MCF 10A (cell line): ENCODE measurements around the gene PEAK1. TPM values are rescaled to one million over a fixed set of nuclear protein-coding genes. Genes with fewer than 3 reads are reported as not detected.

Experiments used
- BruUV-seq: library from RNA; stranded (reverse); fragments of 400-500 nt; replicated peaks from 2 replicates; lab custom pipeline; 2021; lab: Mats Ljungman, UMichigan
- CTCF ChIA-PET: fragments of 300-600 bp; sonication (Branson Sonifier 250); formaldehyde crosslinking; extraction: SDS; loops from one replicate; lab custom pipeline; 2021; ENCODE audit warnings: antibody characterized with exemption, inconsistent platforms; lab: Yijun Ruan, JAX
- POLR2A ChIA-PET: fragments of 300-600, 350-650 bp; sonication (Branson Sonifier 250); formaldehyde crosslinking; extraction: SDS; loops from one replicate; lab custom pipeline; 2020; ENCODE audit warnings: antibody characterized with exemption, inconsistent platforms; lab: Yijun Ruan, JAX
- DNase-seq: peaks from one replicate; pipeline ENCODE4 v3.0.0-alpha.2; 2018; ENCODE audit not compliant: unreplicated experiment
- H3K27ac Mint-ChIP-seq: one replicate; pipeline ENCODE4 v1.8.0; 2022; ENCODE audit warnings: mild to moderate bottlenecking, low read depth, mixed read lengths; ENCODE audit not compliant: unreplicated experiment
- H3K27me3 Mint-ChIP-seq: one replicate; pipeline ENCODE4 v1.8.0; 2022; ENCODE audit warnings: mixed read lengths; ENCODE audit not compliant: insufficient read depth, unreplicated experiment
- H3K36me3 Mint-ChIP-seq: one replicate; pipeline ENCODE4 v1.8.0; 2022; ENCODE audit warnings: mild to moderate bottlenecking, moderate library complexity, mixed read lengths; ENCODE audit not compliant: insufficient read depth, unreplicated experiment
- H3K4me1 Mint-ChIP-seq: one replicate; pipeline ENCODE4 v1.8.0; 2022; ENCODE audit warnings: mixed read lengths; ENCODE audit not compliant: insufficient read depth, unreplicated experiment
- H3K4me3 Mint-ChIP-seq: one replicate; pipeline ENCODE4 v1.8.0; 2022; ENCODE audit warnings: mild to moderate bottlenecking, moderate library complexity, mixed read lengths; ENCODE audit not compliant: unreplicated experiment
- H3K9me3 Mint-ChIP-seq: one replicate; pipeline ENCODE4 v1.8.0; 2022; ENCODE audit warnings: mixed read lengths; ENCODE audit not compliant: unreplicated experiment
- intact Hi-C: fragments of 100-400 bp; cut with micrococcal nuclease; formaldehyde crosslinking; loops from 2 replicates; pipeline ENCODE4 v1.14.1; 2022
- total RNA-seq: library from RNA; stranded (reverse); gene quantifications from 2 replicates; pipeline ENCODE4 v1.2.3, GENCODE V29; 2022
- TF ChIP-seq, protein P1 (sequence below): fragments of 200-600 bp; IDR thresholded peaks from one replicate; pipeline ENCODE4 v1.8.0; 2022; ENCODE audit warnings: antibody characterized with exemption, mild to moderate bottlenecking; ENCODE audit not compliant: unreplicated experiment

The PEAK1 gene
- total RNA-seq, 1 experiment from 2014 or later = 20.0 TPM

DNA sequence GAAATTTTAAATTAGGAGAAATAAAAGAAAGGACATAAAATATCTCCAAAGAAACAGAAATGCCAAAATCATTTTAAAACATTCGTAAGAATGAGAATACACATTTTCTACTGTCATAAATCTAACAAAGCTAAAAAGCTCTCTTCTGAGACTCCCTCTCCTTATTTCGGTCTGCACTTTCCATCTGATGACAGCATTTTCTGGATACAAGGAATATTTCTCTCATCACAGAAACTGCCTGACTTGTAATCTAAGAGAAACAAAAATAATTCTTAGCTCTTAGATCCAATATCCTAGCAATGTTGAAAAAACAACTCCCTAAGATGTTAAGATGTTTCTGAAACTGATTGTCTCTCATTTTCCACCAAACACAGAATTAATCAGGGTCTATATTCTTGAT, 93.5 kb downstream of the PEAK1 start:
- H3K27me3 Mint-ChIP-seq = no peaks in the 10 kb centered on the region
- no peaks in the 10 kb centered on the region for H3K36me3 Mint-ChIP-seq
- BruUV-seq = no TSS peak
- ChIA-PET CTCF (no interaction called here), POLR2A (interaction anchor here (1.1 kb wide), 1 partner anchor 118 kb away, joined by 4 read pairs; no protein-coding TSS in a partner anchor)
- intact Hi-C loops = no loop called here
- H3K9me3 Mint-ChIP-seq = no peaks in the 10 kb centered on the region
- DNase-seq = no peak
- no peak overlapping the region for H3K27ac Mint-ChIP-seq
- TF ChIP-seq, protein P1, sequence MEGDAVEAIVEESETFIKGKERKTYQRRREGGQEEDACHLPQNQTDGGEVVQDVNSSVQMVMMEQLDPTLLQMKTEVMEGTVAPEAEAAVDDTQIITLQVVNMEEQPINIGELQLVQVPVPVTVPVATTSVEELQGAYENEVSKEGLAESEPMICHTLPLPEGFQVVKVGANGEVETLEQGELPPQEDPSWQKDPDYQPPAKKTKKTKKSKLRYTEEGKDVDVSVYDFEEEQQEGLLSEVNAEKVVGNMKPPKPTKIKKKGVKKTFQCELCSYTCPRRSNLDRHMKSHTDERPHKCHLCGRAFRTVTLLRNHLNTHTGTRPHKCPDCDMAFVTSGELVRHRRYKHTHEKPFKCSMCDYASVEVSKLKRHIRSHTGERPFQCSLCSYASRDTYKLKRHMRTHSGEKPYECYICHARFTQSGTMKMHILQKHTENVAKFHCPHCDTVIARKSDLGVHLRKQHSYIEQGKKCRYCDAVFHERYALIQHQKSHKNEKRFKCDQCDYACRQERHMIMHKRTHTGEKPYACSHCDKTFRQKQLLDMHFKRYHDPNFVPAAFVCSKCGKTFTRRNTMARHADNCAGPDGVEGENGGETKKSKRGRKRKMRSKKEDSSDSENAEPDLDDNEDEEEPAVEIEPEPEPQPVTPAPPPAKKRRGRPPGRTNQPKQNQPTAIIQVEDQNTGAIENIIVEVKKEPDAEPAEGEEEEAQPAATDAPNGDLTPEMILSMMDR = no peak
- no peaks in the 10 kb centered on the region for H3K4me1 Mint-ChIP-seq
- no peak overlapping the region for H3K4me3 Mint-ChIP-seq

DNA sequence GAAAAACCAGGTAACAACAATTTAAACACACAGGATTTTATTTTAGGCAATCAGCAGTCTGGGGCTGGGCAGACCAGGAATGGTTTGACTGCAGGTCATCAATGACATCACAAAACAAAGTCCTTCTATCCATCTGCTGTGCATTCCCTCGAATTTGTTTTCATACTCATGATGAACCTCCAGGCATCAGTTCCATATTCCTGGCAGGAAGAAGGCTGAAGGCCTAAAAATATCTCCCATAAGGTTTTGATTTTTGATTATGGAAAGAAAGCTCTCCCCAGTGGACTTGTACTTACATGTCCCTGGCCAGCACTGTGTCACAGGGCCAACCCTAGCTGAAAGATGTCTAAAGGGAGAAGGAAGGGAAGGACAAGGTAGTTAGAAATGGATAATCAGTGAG, 107.4 kb downstream of the PEAK1 start:
- POLR2A ChIA-PET = interaction anchor here (0.6 to 0.9 kb wide), 2 partner anchors 110 to 220 kb away, joined by 4 to 5 read pairs; no protein-coding TSS in a partner anchor
- peaks cover 12% of the 10 kb centered on the region for H3K4me1 Mint-ChIP-seq
- H3K9me3 Mint-ChIP-seq = no peaks in the 10 kb centered on the region
- DNase-seq = peak; percentile 8
- TF ChIP-seq, protein P1 = no peak
- H3K27me3 Mint-ChIP-seq = no peaks in the 10 kb centered on the region
- no peaks in the 10 kb centered on the region for H3K36me3 Mint-ChIP-seq
- CTCF ChIA-PET = no interaction called here
- no TSS peak for BruUV-seq
- no peak overlapping the region for H3K4me3 Mint-ChIP-seq
- peak overlapping the region; percentile 49 for H3K27ac Mint-ChIP-seq
- intact Hi-C loops = no loop called here

DNA sequence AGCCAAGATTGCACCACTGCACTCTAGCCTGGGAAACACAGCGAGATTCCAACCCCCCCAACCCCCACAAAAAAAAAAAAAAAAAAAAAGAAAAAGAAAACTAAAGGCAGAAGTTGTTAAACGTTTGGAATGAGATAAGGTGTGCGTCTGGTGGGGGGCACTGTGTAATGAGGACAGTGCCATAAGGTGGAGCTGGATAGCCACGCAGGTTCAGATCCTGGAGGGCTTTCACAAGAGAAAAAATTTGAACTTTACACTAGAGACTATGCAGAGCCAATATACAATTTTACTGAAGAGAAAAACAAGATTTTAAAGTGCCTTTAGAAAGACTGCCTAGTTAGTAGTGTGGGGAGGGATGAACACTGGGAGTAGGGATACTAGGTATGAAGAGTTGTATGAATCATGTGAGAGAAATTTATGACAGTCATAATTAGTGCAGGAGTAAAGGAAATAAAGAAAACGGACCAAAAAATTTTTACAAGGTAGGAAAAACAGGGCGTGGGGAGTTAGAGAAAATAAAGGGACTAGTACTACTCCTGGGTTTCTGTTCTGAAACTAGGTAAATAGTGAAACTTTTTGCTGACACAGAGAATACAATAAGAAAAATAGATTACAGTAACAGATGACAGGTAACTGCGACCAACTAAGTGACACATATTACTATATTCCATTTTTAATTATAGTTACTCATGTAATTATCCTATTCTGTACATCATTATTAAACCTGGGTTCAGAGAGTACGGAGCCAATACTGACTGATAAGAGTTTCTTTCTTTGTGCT, 108.1 kb downstream of the PEAK1 start:
- POLR2A ChIA-PET = interaction anchor here (0.6 to 0.9 kb wide), 2 partner anchors 111 to 220 kb away, joined by 4 to 5 read pairs; no protein-coding TSS in a partner anchor
- intact Hi-C loops = no loop called here
- no TSS peak for BruUV-seq

DNA sequence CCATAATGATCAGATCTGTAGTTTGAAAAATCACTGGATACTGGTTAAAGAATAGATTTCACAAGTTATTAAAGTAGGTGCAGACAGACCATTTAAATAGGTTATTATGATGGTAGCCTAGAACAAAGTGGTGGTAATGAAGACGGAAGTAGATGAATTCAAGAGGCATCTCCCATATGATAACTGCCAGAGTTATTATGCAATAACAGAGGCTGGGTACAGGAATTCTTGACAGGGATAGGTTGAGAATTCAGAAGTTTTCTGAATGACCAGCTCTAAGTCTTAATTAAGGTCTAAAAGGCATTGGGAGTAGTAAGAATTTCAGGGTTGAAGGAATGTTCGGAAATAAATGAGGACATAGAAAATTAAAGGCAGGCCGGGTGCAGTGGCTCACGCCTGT, 108.9 kb downstream of the PEAK1 start:
- H3K27me3 Mint-ChIP-seq = no peaks in the 10 kb centered on the region
- H3K36me3 Mint-ChIP-seq = no peaks in the 10 kb centered on the region
- no peak for DNase-seq
- no peaks in the 10 kb centered on the region for H3K9me3 Mint-ChIP-seq
- BruUV-seq = no TSS peak
- TF ChIP-seq, protein P1 = no peak
- no peak overlapping the region for H3K4me3 Mint-ChIP-seq
- H3K27ac Mint-ChIP-seq = no peak overlapping the region
- POLR2A ChIA-PET = no interaction called here
- CTCF ChIA-PET = no interaction called here
- peaks cover 12% of the 10 kb centered on the region for H3K4me1 Mint-ChIP-seq
- intact Hi-C loops = no loop called here

More for the DNA sequence above, 108.1 kb downstream of the PEAK1 start:
- Mint-ChIP-seq H3K4me3 (no peak overlapping the region), H3K36me3 (no peaks in the 10 kb centered on the region), H3K9me3 (no peaks in the 10 kb centered on the region), H3K27ac (peak overlapping the region; percentile 49), H3K27me3 (no peaks in the 10 kb centered on the region), H3K4me1 (peaks cover 12% of the 10 kb centered on the region)
- TF ChIP-seq, protein P1 = no peak
- CTCF ChIA-PET = no interaction called here
- no peak for DNase-seq
